GM19463 (cell line): ENCODE data around the gene ARHGAP33.
"Not testable (repeated sequence)": the region's sequence is repeated elsewhere in the genome, so short reads cannot be mapped to it uniquely, and the experiment has no call there.

Experiments
- ATAC-seq: cut with Tn5 transposase; IDR thresholded peaks from one replicate; pipeline ENCODE4 v1.9.1; 2021; ENCODE audit warnings: mild to moderate bottlenecking, moderate library complexity; ENCODE audit not compliant: unreplicated experiment

The ARHGAP33 gene

GRCh38 chr19:35790981-35791813 is 15.8 kb downstream of the ARHGAP33 start:
- no peak for ATAC-seq

- no peak for ATAC-seq
Measured at GRCh38 chr19:35791814-35792279, 16.5 kb downstream of the ARHGAP33 start.

GRCh38 chr19:35792312-35792711 is 16.9 kb downstream of the ARHGAP33 start:
- ATAC-seq, result no peak

- ATAC-seq, result no peak
Measured at GRCh38 chr19:35792888-35793287, 17.5 kb downstream of the ARHGAP33 start.

- ATAC-seq, result no peak
Measured at GRCh38 chr19:35793381-35794165, 18.2 kb downstream of the ARHGAP33 start.

- not testable (repeated sequence) for ATAC-seq
Measured at GRCh38 chr19:35795564-35795963, 20.2 kb downstream of the ARHGAP33 start.

GRCh38 chr19:35796645-35797542 is 21.5 kb downstream of the ARHGAP33 start:
- ATAC-seq, result no peak

GRCh38 chr19:35797663-35798062 is 22.3 kb downstream of the ARHGAP33 start:
- no peak for ATAC-seq

GRCh38 chr19:35801828-35802227 is 26.5 kb downstream of the ARHGAP33 start:
- ATAC-seq, result no peak

- ATAC-seq, result no peak
Measured at GRCh38 chr19:35805526-35806102, 30.2 kb downstream of the ARHGAP33 start.

GRCh38 chr19:35806597-35806996 is 31.2 kb downstream of the ARHGAP33 start:
- ATAC-seq, result no peak

- no peak for ATAC-seq
Measured at GRCh38 chr19:35807633-35808032, 32.3 kb downstream of the ARHGAP33 start.

GRCh38 chr19:35811317-35812219 is 36.2 kb downstream of the ARHGAP33 start:
- no peak for ATAC-seq

- ATAC-seq, result no peak
Measured at GRCh38 chr19:35812220-35813042, 37.1 kb downstream of the ARHGAP33 start, which contains the start of gene PRODH2. Gene PRODH2 (minus strand): TSS chr19:35812845. CDS start chr19:35812805, 40 bp downstream.

GRCh38 chr19:35813043-35813890 is 37.9 kb downstream of the ARHGAP33 start:
- ATAC-seq, result no peak

GRCh38 chr19:35816262-35816661 is 40.9 kb downstream of the ARHGAP33 start:
- no peak for ATAC-seq

GRCh38 chr19:35816846-35817245 is 41.5 kb downstream of the ARHGAP33 start:
- no peak for ATAC-seq

GRCh38 chr19:35818445-35818844 is 43.1 kb downstream of the ARHGAP33 start:
- no peak for ATAC-seq
